ENCODE data around the gene NOS2.
"Not testable (repeated sequence)": the region's sequence is repeated elsewhere in the genome, so short reads cannot be mapped to it uniquely, and the experiment has no call there.

Gene NOS2

DNA sequence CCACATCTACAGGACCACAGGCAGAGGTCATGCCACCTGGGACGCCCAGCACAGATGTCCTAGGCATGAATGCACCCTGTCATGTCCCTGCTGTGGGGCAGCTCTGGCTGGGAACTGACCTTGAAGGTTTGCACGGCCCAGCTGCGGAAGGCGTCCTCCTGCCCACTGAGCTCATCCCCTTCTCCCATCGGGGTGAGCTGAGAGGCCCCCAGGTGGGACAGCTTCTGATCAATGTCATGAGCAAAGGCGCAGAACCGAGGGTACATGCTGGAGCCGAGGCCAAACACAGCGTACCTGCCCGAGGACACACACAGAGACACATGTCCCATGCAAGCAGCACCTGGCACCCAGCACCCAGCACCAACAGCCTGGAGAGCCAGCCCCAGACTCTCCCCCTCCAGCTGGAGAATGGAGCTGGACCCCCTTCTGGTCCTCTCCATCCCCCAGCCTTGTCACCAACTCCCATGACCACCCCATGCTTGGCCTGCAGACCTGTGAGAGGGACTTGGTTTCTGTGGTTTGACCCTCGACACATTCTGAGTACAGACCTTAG lies 31.4 kb downstream of the NOS2 start:
- no peak for DNase-seq (ENCODE audit: low read depth)
- H3K4me3 ChIP-seq (ENCODE audit: control insufficient read depth, low read depth, low read length) = no peak overlapping the region
- no peak for TF ChIP-seq CTCF (IDR thresholded peaks at IDR 0.05; ENCODE audit: control insufficient read depth, insufficient read depth, low read depth, low read length, missing control alignments)

GRCh38 chr17:27766438-27766837 lies 33.9 kb downstream of the NOS2 start:
- no peak for DNase-seq (ENCODE audit: low read depth)
- TF ChIP-seq CTCF (IDR thresholded peaks at IDR 0.05; ENCODE audit: control insufficient read depth, insufficient read depth, low read depth, low read length, missing control alignments) = no peak
- no peak overlapping the region for H3K4me3 ChIP-seq (ENCODE audit: control insufficient read depth, low read depth, low read length)

GRCh38 chr17:27765353-27765752 lies 35.0 kb downstream of the NOS2 start:
- H3K4me3 ChIP-seq (ENCODE audit: control insufficient read depth, low read depth, low read length) = no peak overlapping the region
- TF ChIP-seq CTCF (IDR thresholded peaks at IDR 0.05; ENCODE audit: control insufficient read depth, insufficient read depth, low read depth, low read length, missing control alignments) = no peak
- no peak for DNase-seq (ENCODE audit: low read depth)

- DNase-seq (ENCODE audit: low read depth) = no peak
- TF ChIP-seq CTCF (IDR thresholded peaks at IDR 0.05; ENCODE audit: control insufficient read depth, insufficient read depth, low read depth, low read length, missing control alignments) = no peak
- H3K4me3 ChIP-seq (ENCODE audit: control insufficient read depth, low read depth, low read length) = no peak overlapping the region
These were observed 35.7 kb downstream of the NOS2 start for GRCh38 chr17:27764589-27764988.

- DNase-seq (ENCODE audit: low read depth) = no peak
These were observed 37.6 kb downstream of the NOS2 start for GRCh38 chr17:27762527-27763305.

DNA sequence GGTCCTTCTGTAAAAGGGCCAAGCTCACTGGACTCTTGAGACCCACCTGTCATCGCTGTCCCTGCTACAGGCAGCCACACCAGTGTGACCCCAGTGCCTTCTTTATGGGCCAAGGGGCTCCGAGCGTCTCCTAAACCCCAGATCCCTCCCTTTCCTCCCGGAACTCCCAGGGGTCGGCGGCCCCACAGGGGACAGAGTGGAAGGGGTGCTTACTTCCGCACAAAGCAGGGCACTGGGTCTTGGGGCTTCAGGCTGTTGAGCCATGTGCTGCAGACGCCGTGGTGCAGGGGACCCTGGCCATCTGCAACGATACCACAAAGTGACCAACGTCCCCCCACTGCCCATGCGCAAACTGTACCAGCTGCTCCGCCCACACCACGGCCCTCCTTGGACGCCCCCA lies 39.4 kb downstream of the NOS2 start:
- H3K4me3 ChIP-seq (ENCODE audit: control insufficient read depth, low read depth, low read length) = not testable (repeated sequence)

More at GRCh38 chr17:27762527-27763305, 37.6 kb downstream of the NOS2 start:
- TF ChIP-seq CTCF (IDR thresholded peaks at IDR 0.05; ENCODE audit: control insufficient read depth, insufficient read depth, low read depth, low read length, missing control alignments) = no peak
- H3K4me3 ChIP-seq (ENCODE audit: control insufficient read depth, low read depth, low read length) = no peak overlapping the region

GRCh38 chr17:27760069-27760885 lies 40.1 kb downstream of the NOS2 start:
- no peak overlapping the region for H3K4me3 ChIP-seq (ENCODE audit: control insufficient read depth, low read depth, low read length)
- TF ChIP-seq CTCF (IDR thresholded peaks at IDR 0.05; ENCODE audit: control insufficient read depth, insufficient read depth, low read depth, low read length, missing control alignments) = peak; percentile 88
- no peak for DNase-seq (ENCODE audit: low read depth)

More for the DNA sequence above, 39.4 kb downstream of the NOS2 start:
- DNase-seq (ENCODE audit: low read depth) = not testable (repeated sequence)
